ENCODE data around the gene PXDN.
"Not testable (repeated sequence)": the region's sequence is repeated elsewhere in the genome, so short reads cannot be mapped to it uniquely, and the experiment has no call there.

The PXDN gene

DNA sequence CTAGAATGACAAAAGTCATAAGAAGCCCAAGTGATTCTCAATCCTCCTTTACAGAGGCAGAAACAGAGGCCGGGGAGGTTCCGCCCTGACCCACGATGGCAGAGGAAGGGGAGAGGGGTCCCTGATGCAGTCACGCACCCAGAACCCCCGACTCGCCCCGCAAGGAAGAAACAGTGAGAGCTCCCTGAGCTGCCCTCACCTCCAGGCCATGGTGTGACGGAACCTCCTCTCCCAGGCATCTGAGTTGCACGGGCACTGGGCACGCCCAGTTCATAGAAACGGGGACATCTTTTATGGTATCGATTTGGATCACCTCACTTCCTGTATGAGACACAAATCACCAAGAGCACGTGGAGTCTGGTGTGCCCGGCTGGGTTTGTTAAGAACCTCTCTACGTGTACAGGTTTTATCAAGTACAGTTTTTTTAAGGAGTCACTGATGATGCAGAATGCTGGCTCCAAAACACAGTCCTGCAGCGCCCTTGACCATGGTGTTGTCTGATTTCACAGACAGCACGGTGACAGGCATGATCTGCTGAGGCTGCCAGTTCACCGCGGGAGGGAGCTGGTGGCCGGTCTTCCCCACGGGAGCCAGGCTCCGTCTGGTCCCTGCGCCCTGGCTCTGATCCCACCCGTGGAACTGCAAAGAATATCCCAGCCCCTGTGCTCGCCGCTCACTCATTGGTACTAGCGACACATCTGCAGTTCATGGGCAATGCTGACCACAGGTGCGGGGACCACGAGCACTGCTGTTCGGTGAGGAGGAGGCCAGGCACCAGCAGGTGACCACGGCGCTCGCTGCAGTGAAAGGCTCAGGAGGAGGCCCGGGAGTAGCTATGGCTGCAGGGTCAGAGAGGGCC lies 35.6 kb downstream of the PXDN start:
- H3K9me2 ChIP-seq (replicated peaks; ENCODE audit: low read depth, low read length) = no peaks in the 10 kb centered on the region
- H3K4me2 ChIP-seq (ENCODE audit: low read depth, low read length, poor library complexity, severe bottlenecking) = no peak overlapping the region
- H3F3A ChIP-seq (ENCODE audit: low read depth) = no peaks in the 10 kb centered on the region
- TF ChIP-seq, protein P1, sequence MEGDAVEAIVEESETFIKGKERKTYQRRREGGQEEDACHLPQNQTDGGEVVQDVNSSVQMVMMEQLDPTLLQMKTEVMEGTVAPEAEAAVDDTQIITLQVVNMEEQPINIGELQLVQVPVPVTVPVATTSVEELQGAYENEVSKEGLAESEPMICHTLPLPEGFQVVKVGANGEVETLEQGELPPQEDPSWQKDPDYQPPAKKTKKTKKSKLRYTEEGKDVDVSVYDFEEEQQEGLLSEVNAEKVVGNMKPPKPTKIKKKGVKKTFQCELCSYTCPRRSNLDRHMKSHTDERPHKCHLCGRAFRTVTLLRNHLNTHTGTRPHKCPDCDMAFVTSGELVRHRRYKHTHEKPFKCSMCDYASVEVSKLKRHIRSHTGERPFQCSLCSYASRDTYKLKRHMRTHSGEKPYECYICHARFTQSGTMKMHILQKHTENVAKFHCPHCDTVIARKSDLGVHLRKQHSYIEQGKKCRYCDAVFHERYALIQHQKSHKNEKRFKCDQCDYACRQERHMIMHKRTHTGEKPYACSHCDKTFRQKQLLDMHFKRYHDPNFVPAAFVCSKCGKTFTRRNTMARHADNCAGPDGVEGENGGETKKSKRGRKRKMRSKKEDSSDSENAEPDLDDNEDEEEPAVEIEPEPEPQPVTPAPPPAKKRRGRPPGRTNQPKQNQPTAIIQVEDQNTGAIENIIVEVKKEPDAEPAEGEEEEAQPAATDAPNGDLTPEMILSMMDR (conservative IDR thresholded peaks at IDR 0.05; ENCODE audit: low read length) = no peak
- no peak for TF ChIP-seq EZH2phosphoT487 (IDR thresholded peaks at IDR 0.05; ENCODE audit: borderline replicate concordance)
- no peak overlapping the region for H3K9ac ChIP-seq (ENCODE audit: low read depth, low read length, poor library complexity, severe bottlenecking)
- H3K27me3 ChIP-seq (ENCODE audit: insufficient read depth, low read length, poor library complexity, severe bottlenecking) = no peaks in the 10 kb centered on the region
- H3K4me1 ChIP-seq (ENCODE audit: insufficient read depth, low read length, poor library complexity, severe bottlenecking) = no peaks in the 10 kb centered on the region
- peaks cover 5% of the 10 kb centered on the region for H4K20me1 ChIP-seq (ENCODE audit: insufficient read depth, low read length, poor library complexity, severe bottlenecking)
- H3K79me2 ChIP-seq (ENCODE audit: insufficient read depth, low read length) = peaks cover 70% of the 10 kb centered on the region
- H3K36me3 ChIP-seq (ENCODE audit: insufficient read depth, low read length) = no peaks in the 10 kb centered on the region
- no peaks in the 10 kb centered on the region for H3K9me3 ChIP-seq (ENCODE audit: insufficient read depth, low read depth, low read length)
- H3K4me3 ChIP-seq (ENCODE audit: low read length, poor library complexity, severe bottlenecking) = no peak overlapping the region
- H2AFZ ChIP-seq (ENCODE audit: low read length) = no peak overlapping the region

GRCh38 chr2:1707771-1708418 lies 36.4 kb downstream of the PXDN start:
- no peaks in the 10 kb centered on the region for H3K9me3 ChIP-seq (ENCODE audit: insufficient read depth, low read depth, low read length)
- H3K27me3 ChIP-seq (ENCODE audit: insufficient read depth, low read length, poor library complexity, severe bottlenecking) = no peaks in the 10 kb centered on the region
- no peak for TF ChIP-seq EZH2phosphoT487 (IDR thresholded peaks at IDR 0.05; ENCODE audit: borderline replicate concordance)
- TF ChIP-seq, protein P1 (conservative IDR thresholded peaks at IDR 0.05; ENCODE audit: low read length) = no peak
- no peak overlapping the region for H3K4me2 ChIP-seq (ENCODE audit: low read depth, low read length, poor library complexity, severe bottlenecking)
- H3K9ac ChIP-seq (ENCODE audit: low read depth, low read length, poor library complexity, severe bottlenecking) = no peak overlapping the region
- H4K20me1 ChIP-seq (ENCODE audit: insufficient read depth, low read length, poor library complexity, severe bottlenecking) = peaks cover 2% of the 10 kb centered on the region
- no peaks in the 10 kb centered on the region for H3K36me3 ChIP-seq (ENCODE audit: insufficient read depth, low read length)
- H3K9me2 ChIP-seq (replicated peaks; ENCODE audit: low read depth, low read length) = no peaks in the 10 kb centered on the region
- H3K4me1 ChIP-seq (ENCODE audit: insufficient read depth, low read length, poor library complexity, severe bottlenecking) = no peaks in the 10 kb centered on the region
- H3K4me3 ChIP-seq (ENCODE audit: low read length, poor library complexity, severe bottlenecking) = no peak overlapping the region
- H3F3A ChIP-seq (ENCODE audit: low read depth) = no peaks in the 10 kb centered on the region
- no peak overlapping the region for H2AFZ ChIP-seq (ENCODE audit: low read length)
- H3K79me2 ChIP-seq (ENCODE audit: insufficient read depth, low read length) = peaks cover 62% of the 10 kb centered on the region

DNA sequence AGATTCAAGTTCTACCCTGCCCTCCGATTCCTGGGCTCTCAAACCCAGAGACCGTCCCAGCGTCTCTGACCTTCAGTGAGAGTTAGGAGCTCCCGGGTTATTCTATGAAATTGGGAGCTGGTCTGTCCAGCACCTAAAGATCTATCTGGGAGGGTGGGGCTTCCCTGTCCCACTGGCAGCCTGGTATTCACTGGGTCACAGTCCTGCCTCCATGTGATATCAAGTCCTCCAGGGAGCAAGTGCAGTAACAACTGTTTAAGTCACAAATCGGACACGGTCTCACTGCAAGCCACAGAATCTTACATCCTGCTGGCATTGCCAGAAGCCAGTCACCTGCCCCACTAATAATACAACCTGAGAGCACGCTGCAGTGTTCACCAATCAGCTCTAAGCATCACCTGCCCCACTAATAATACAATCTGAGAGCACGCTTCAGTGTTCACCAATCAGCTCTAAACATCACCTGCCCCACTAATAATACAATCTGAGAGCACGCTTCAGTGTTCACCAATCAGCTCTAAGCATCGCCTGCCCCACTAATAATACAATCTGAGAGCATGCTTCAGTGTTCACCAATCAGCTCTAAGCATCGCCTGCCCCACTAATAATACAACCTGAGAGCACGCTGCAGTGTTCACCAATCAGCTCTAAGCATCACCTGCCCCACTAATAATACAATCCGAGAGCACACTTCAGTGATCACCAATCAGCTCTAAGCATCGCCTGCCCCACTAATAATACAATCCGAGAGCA lies 38.0 kb downstream of the PXDN start:
- H2AFZ ChIP-seq (ENCODE audit: low read length); H3K4me3 ChIP-seq (ENCODE audit: low read length, poor library complexity, severe bottlenecking); H3K9me3 ChIP-seq (ENCODE audit: insufficient read depth, low read depth, low read length); H4K20me1 ChIP-seq (ENCODE audit: insufficient read depth, low read length, poor library complexity, severe bottlenecking); H3K9me2 ChIP-seq (replicated peaks; ENCODE audit: low read depth, low read length); H3K9ac ChIP-seq (ENCODE audit: low read depth, low read length, poor library complexity, severe bottlenecking); H3K4me2 ChIP-seq (ENCODE audit: low read depth, low read length, poor library complexity, severe bottlenecking); H3K4me1 ChIP-seq (ENCODE audit: insufficient read depth, low read length, poor library complexity, severe bottlenecking); H3K27me3 ChIP-seq (ENCODE audit: insufficient read depth, low read length, poor library complexity, severe bottlenecking); H3K36me3 ChIP-seq (ENCODE audit: insufficient read depth, low read length); H3F3A ChIP-seq (ENCODE audit: low read depth): not testable (repeated sequence)
- H3K79me2 ChIP-seq (ENCODE audit: insufficient read depth, low read length) = peaks cover 57% of the 10 kb centered on the region; the same call in 1 of the 2 replicates

Data from Loucy (cell line).